Measurements from ENCODE around the gene KRT13. TPM values are rescaled to one million over a fixed set of nuclear protein-coding genes. Genes with fewer than 3 reads are reported as not detected.
"Not testable (repeated sequence)": the region's sequence is repeated elsewhere in the genome, so short reads cannot be mapped to it uniquely, and the experiment has no call there.

Gene KRT13
- total RNA-seq, 4 donors from 2014 or later = 20.7 to 1,501 (median 80.1) TPM

- Histone ChIP-seq H3K27ac (peak overlapping the region in 1 of 4 donors; percentile 62), H3K36me3 (no peaks in the 10 kb centered on the region), H3K27me3 (peaks cover 5% of the 10 kb centered on the region), H3K9me3 (peaks cover 0 to 10% (median 0%) of the 10 kb centered on the region in 3 donors), H3K4me1 (peaks cover 0 to 24% (median 13%) of the 10 kb centered on the region in 3 donors), H3K4me3 (no peak overlapping the region)
- no peak for TF ChIP-seq POLR2A (IDR thresholded peaks at IDR 0.05)
- TF ChIP-seq POLR2AphosphoS5 (IDR thresholded peaks at IDR 0.05) = no peak
- no peak for TF ChIP-seq CTCF (IDR thresholded peaks at IDR 0.05)
- TF ChIP-seq EP300 (IDR thresholded peaks at IDR 0.05) = no peak
- 67 to 90% methylated on average over 2 to 3 of the region's 9 CpGs for WGBS, 2 donors (ENCODE audit: low coverage in 1 of 2)
- no peak for ATAC-seq
Measured at GRCh38 chr17:41547378-41547841, 42.0 kb upstream of the KRT13 start.

- peaks cover 0 to 24% (median 13%) of the 10 kb centered on the region in 3 donors for H3K4me1 ChIP-seq
- TF ChIP-seq POLR2A (IDR thresholded peaks at IDR 0.05) = no peak
- no peak for TF ChIP-seq POLR2AphosphoS5 (IDR thresholded peaks at IDR 0.05)
- TF ChIP-seq CTCF (IDR thresholded peaks at IDR 0.05) = no peak
- TF ChIP-seq EP300 (IDR thresholded peaks at IDR 0.05) = no peak
- no peak overlapping the region for H3K27ac ChIP-seq
- H3K4me3 ChIP-seq = no peak overlapping the region
- peaks cover 5% of the 10 kb centered on the region for H3K27me3 ChIP-seq
- H3K36me3 ChIP-seq = no peaks in the 10 kb centered on the region
- ATAC-seq = no peak
- H3K9me3 ChIP-seq = peaks cover 0 to 10% (median 0%) of the 10 kb centered on the region in 3 donors
- 90 to 97% methylated on average over 3 of the region's 3 CpGs for WGBS, 2 donors (ENCODE audit: low coverage in 1 of 2)
Measured at GRCh38 chr17:41546819-41547218, 41.4 kb upstream of the KRT13 start.

GRCh38 chr17:41545829-41546410 lies 40.5 kb upstream of the KRT13 start:
- Histone ChIP-seq H3K4me1 (peaks cover 0 to 24% (median 13%) of the 10 kb centered on the region in 3 donors), H3K27ac (no peak overlapping the region), H3K4me3 (no peak overlapping the region), H3K36me3 (no peaks in the 10 kb centered on the region), H3K9me3 (peaks cover 0 to 10% (median 0%) of the 10 kb centered on the region in 3 donors), H3K27me3 (no peaks in the 10 kb centered on the region)
- TF ChIP-seq CTCF (IDR thresholded peaks at IDR 0.05) = no peak
- TF ChIP-seq POLR2AphosphoS5 (IDR thresholded peaks at IDR 0.05) = no peak
- TF ChIP-seq POLR2A (IDR thresholded peaks at IDR 0.05) = no peak
- TF ChIP-seq EP300 (IDR thresholded peaks at IDR 0.05) = no peak
- whole genome bisulfite sequencing, 2 donors (ENCODE audit: low coverage in 1 of 2) = 51 to 70% methylated on average over 4 to 5 of the region's 13 CpGs
- ATAC-seq = no peak

DNA sequence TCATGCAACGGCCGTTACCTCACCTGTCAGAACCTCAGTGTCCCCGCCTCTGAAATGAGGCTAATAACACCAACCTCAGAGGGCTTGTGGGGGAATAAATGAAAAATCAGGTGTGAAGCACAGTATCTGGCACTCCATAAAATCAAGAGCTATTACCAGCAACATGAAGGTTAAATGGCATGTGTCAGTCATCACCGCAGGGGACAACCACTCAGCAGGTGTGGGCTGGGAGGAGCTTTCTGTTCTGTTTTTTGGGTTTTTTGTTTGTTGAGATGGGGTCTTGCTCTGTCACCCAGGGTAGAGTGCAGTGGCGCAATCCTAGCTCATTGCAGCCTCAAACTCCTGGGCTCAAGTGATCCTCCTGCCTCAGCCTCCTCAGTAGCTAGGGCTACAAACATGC lies 39.5 kb upstream of the KRT13 start:
- Histone ChIP-seq H3K9me3 (peaks cover 0 to 10% (median 0%) of the 10 kb centered on the region in 3 donors), H3K4me1 (peaks cover 0 to 24% (median 13%) of the 10 kb centered on the region in 3 donors), H3K27me3 (no peaks in the 10 kb centered on the region), H3K36me3 (no peaks in the 10 kb centered on the region), H3K27ac (no peak overlapping the region), H3K4me3 (no peak overlapping the region)
- no peak for ATAC-seq
- WGBS, 2 donors (ENCODE audit: low coverage in 1 of 2) = 75 to 100% methylated on average over 1 to 2 of the region's 5 CpGs
- TF ChIP-seq CTCF (IDR thresholded peaks at IDR 0.05) (no peak), EP300 (IDR thresholded peaks at IDR 0.05) (no peak), POLR2A (IDR thresholded peaks at IDR 0.05) (no peak), POLR2AphosphoS5 (IDR thresholded peaks at IDR 0.05) (no peak)

- Histone ChIP-seq H3K9me3 (peaks cover 0 to 10% (median 0%) of the 10 kb centered on the region in 3 donors), H3K36me3 (no peaks in the 10 kb centered on the region), H3K27ac (no peak overlapping the region), H3K4me1 (peaks cover 0 to 21% (median 13%) of the 10 kb centered on the region in 3 donors), H3K4me3 (no peak overlapping the region), H3K27me3 (no peaks in the 10 kb centered on the region)
- WGBS, 2 donors (ENCODE audit: low coverage in 1 of 2) = 32 to 71% methylated on average over 2 to 3 of the region's 5 CpGs
- TF ChIP-seq POLR2A (IDR thresholded peaks at IDR 0.05) = no peak
- no peak for TF ChIP-seq EP300 (IDR thresholded peaks at IDR 0.05)
- no peak for TF ChIP-seq CTCF (IDR thresholded peaks at IDR 0.05)
- TF ChIP-seq POLR2AphosphoS5 (IDR thresholded peaks at IDR 0.05) = no peak
- ATAC-seq = no peak
Measured at GRCh38 chr17:41544491-41544892, 39.1 kb upstream of the KRT13 start.

DNA sequence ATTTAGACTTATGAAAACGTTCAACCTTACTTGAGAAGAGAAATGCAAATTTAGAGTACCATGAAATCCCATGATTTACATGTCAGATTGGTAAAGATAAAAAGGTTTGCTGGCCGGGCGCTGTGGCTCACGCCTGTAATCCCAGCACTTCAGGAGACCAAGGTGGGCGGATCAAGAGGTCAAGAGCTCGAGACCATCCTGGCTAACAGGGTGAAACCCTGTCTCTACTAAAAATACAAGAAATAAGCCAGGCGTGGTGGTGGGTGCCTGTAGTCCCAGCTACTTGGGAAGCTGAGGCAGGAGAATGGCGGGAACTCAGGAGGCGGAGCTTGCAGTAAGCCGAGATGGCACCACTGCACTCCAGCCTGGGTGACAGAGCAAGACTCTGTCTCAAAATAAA lies 37.4 kb upstream of the KRT13 start:
- 78 to 91% methylated on average over 9 to 10 of the region's 10 CpGs for WGBS, 2 donors (ENCODE audit: low coverage in 1 of 2)
- not testable (repeated sequence) for H3K27ac ChIP-seq, ATAC-seq

More for the DNA sequence above, 37.4 kb upstream of the KRT13 start:
- not testable (repeated sequence) for H3K4me1 ChIP-seq, H3K9me3 ChIP-seq, H3K27me3 ChIP-seq, H3K4me3 ChIP-seq, H3K36me3 ChIP-seq

Data from gastroesophageal sphincter (tissue), 4 donors.